Small intestine (tissue), 7 donors: ENCODE measurements around the gene TEKTIP1. TPM values are rescaled to one million over a fixed set of nuclear protein-coding genes. Genes with fewer than 3 reads are reported as not detected.

Experiments
- DNase-seq, 2 donors: peaks; one replicate each; pipeline versions ENCODE4 v3.0.0 to v3.0.0-alpha.2; 2013
- FAIRE-seq: peaks from 2 replicates; lab custom pipeline; 2012; peaks lifted over from hg19 to GRCh38; lab: Jason Lieb, UNC
- H3K27ac ChIP-seq, 3 donors: one replicate each; pipeline ENCODE4 v1.5.1; 2013; ENCODE audit warnings: low read length in 2 of 3, mild to moderate bottlenecking in 2 of 3, control low read depth in 1 of 3, inconsistent platforms in 1 of 3, low read depth in 1 of 3, moderate library complexity in 1 of 3
- H3K27me3 ChIP-seq, 3 donors: one replicate each; pipeline ENCODE4 v1.6.1; 2013; ENCODE audit warnings: low read length in 3 of 3, inconsistent platforms in 1 of 3; ENCODE audit not compliant: control insufficient read depth in 3 of 3, insufficient read depth in 3 of 3
- H3K36me3 ChIP-seq, 3 donors: one replicate each; pipeline ENCODE4 v1.6.1; 2013; ENCODE audit warnings: low read length in 3 of 3, inconsistent platforms in 1 of 3, low read depth in 1 of 3, mild to moderate bottlenecking in 1 of 3, moderate library complexity in 1 of 3; ENCODE audit not compliant: control insufficient read depth in 3 of 3, insufficient read depth in 2 of 3
- H3K4me1 ChIP-seq, 3 donors: one replicate each; pipeline ENCODE4 v1.6.1; 2013; ENCODE audit warnings: low read length in 2 of 3, inconsistent platforms in 1 of 3, low read depth in 1 of 3, mild to moderate bottlenecking in 1 of 3, moderate library complexity in 1 of 3; ENCODE audit not compliant: control insufficient read depth in 3 of 3, insufficient read depth in 2 of 3
- H3K4me3 ChIP-seq, 3 donors: one replicate each; pipeline ENCODE4 v1.5.1; 2013; ENCODE audit warnings: low read length in 3 of 3, control low read depth in 1 of 3, inconsistent platforms in 1 of 3, low read depth in 1 of 3, mild to moderate bottlenecking in 1 of 3, moderate library complexity in 1 of 3
- H3K9me3 ChIP-seq, 2 donors: one replicate each; pipeline ENCODE4 v1.6.1; 2013; ENCODE audit warnings: low read depth in 1 of 2, low read length in 1 of 2; ENCODE audit not compliant: control insufficient read depth in 2 of 2, insufficient read depth in 1 of 2
- WGBS, 3 donors: extraction: QIAGEN DNeasy Blood & Tissue Kit; methylation state at CpG; one replicate each; pipeline ENCODE4 v1.1.7; 2013; 5-methylcytosine and 5-hydroxymethylcytosine counted together
- polyA plus RNA-seq, 4 donors: library from polyadenylated mRNA; stranded (reverse) in 3 of 4; unstranded in 1 of 4; fragments of 200-250 nt in 3 of 4; fragments of 120-200 nt in 1 of 4; gene quantifications; one replicate each; pipeline versions ENCODE4 v1.2.1 to v1.2.3, GENCODE V29; 2013
- donor health status: healthy with polysubstance abuse.
- donor health status: control.
- donor health status: control.
- donor health status: Bipolar disorder and iron deficiency.
- donor health status: healthy.

The TEKTIP1 gene
- polyA plus RNA-seq, 4 donors: 0.73 to 3.3 (median 1.3) TPM; not detected in 1

- H3K4me1 ChIP-seq: no peaks in the 10 kb centered on the region
- FAIRE-seq: no peak
Observed at GRCh38 chr19:3591876-3592613, 53.1 kb downstream of the TEKTIP1 start.

GRCh38 chr19:3593156-3593555 lies 54.2 kb downstream of the TEKTIP1 start:
- H3K36me3 ChIP-seq: no peaks in the 10 kb centered on the region
- peaks cover 0 to 15% of the 10 kb centered on the region in 2 donors for H3K9me3 ChIP-seq
- DNase-seq (no peak), FAIRE-seq (no peak)
- H3K4me3 ChIP-seq: no peak overlapping the region
- 45 to 48% (median 46%) methylated on average over 10 to 11 of the region's 11 CpGs for WGBS, 3 donors
- peaks cover 0 to 11% (median 0%) of the 10 kb centered on the region in 3 donors for H3K27me3 ChIP-seq
- no peak overlapping the region for H3K27ac ChIP-seq
- no peaks in the 10 kb centered on the region for H3K4me1 ChIP-seq

More at GRCh38 chr19:3591876-3592613, 53.1 kb downstream of the TEKTIP1 start:
- Histone ChIP-seq H3K36me3 (no peaks in the 10 kb centered on the region), H3K27me3 (peaks cover 0 to 12% (median 0%) of the 10 kb centered on the region in 3 donors), H3K27ac (no peak overlapping the region), H3K4me3 (no peak overlapping the region), H3K9me3 (peaks cover 0 to 15% of the 10 kb centered on the region in 2 donors)
- DNase-seq: no peak
- WGBS, 3 donors: 74 to 84% (median 75%) methylated on average over 9 of the region's 9 CpGs

Other genes with a start within 250 kb of the TEKTIP1 start
- 10 to 100 TPM in 2 of 4 donors, 1 to 10 TPM in 2; 4.5 to 37.9 (median 8.2) TPM for gene NFIC, start 172.6 kb upstream of the TEKTIP1 start, polyA plus RNA-seq
- gene SMIM24, start 58.6 kb upstream of the TEKTIP1 start, polyA plus RNA-seq: 1,000 to 10,000 TPM in 2 of 4 donors, 100 to 1,000 TPM in 2; 270 to 1,947 (median 1,286) TPM
- gene SMIM44, start 55.7 kb upstream of the TEKTIP1 start, polyA plus RNA-seq: under 1 TPM in 2 of 4 donors, not detected in 2; 0.49 to 0.63 TPM
- gene DOHH, start 38.5 kb upstream of the TEKTIP1 start, polyA plus RNA-seq: 10 to 100 TPM in 2 of 4 donors, 1 to 10 TPM in 2; 5.4 to 18.4 (median 8.4) TPM
- 10 to 100 TPM; 29.5 to 39.0 (median 32.6) TPM for gene FZR1, start 32.9 kb upstream of the TEKTIP1 start, polyA plus RNA-seq
- gene MFSD12, start 18.4 kb downstream of the TEKTIP1 start, polyA plus RNA-seq: 10 to 100 TPM; 10.3 to 52.4 (median 22.0) TPM
- 10 to 100 TPM; 66.3 to 82.1 (median 72.5) TPM for gene HMG20B, start 33.8 kb downstream of the TEKTIP1 start, polyA plus RNA-seq
- gene GIPC3, start 46.3 kb downstream of the TEKTIP1 start, polyA plus RNA-seq: 1 to 10 TPM in 1 of 4 donors, under 1 TPM in 2, not detected in 1; 0.54 to 1.1 (median 0.62) TPM
- 1 to 10 TPM in 2 of 4 donors, not detected in 2; 1.2 to 2.1 TPM for gene TBXA2R, start 67.7 kb downstream of the TEKTIP1 start, polyA plus RNA-seq
- 10 to 100 TPM; 11.9 to 16.9 (median 14.7) TPM for gene CACTIN, start 87.6 kb downstream of the TEKTIP1 start, polyA plus RNA-seq
- gene PIP5K1C, start 161.3 kb downstream of the TEKTIP1 start, polyA plus RNA-seq: 10 to 100 TPM in 3 of 4 donors, 1 to 10 TPM in 1; 7.3 to 19.5 (median 13.5) TPM
- gene TJP3, start 169.2 kb downstream of the TEKTIP1 start, polyA plus RNA-seq: 100 to 1,000 TPM in 2 of 4 donors, 10 to 100 TPM in 2; 74.5 to 385 (median 188) TPM
- 10 to 100 TPM; 13.1 to 20.8 (median 16.5) TPM for gene APBA3, start 222.5 kb downstream of the TEKTIP1 start, polyA plus RNA-seq
- gene MRPL54, start 223.5 kb downstream of the TEKTIP1 start, polyA plus RNA-seq: 100 to 1,000 TPM in 2 of 4 donors, 10 to 100 TPM in 2; 54.1 to 170 (median 125) TPM
- gene RAX2, start 233.1 kb downstream of the TEKTIP1 start, polyA plus RNA-seq: not detected
- 10 to 100 TPM in 1 of 4 donors, 1 to 10 TPM in 3; 3.6 to 29.5 (median 6.5) TPM for gene MATK, start 247.2 kb downstream of the TEKTIP1 start, polyA plus RNA-seq